AG10803 (cell line): ENCODE data around the gene TBX1.

Source experiments
- DNase-seq: peaks from one replicate; pipeline ENCODE4 v3.0.0; 2010; ENCODE audit warnings: low read depth
- H3K4me3 ChIP-seq: 2 replicates; pipeline ENCODE4 v1.5.1; 2011; ENCODE audit warnings: mild to moderate bottlenecking, low read length, control low read depth
- CTCF ChIP-seq: conservative IDR thresholded peaks from 2 replicates; pipeline ENCODE4 v1.5.1; 2011; ENCODE audit warnings: mild to moderate bottlenecking, low read length, control low read depth, inconsistent platforms

The TBX1 gene

GRCh38 chr22:19716041-19716828 lies 44.3 kb upstream of the TBX1 start:
- no peak for TF ChIP-seq CTCF
- no peak overlapping the region for H3K4me3 ChIP-seq
- DNase-seq: no peak

GRCh38 chr22:19716829-19717105 lies 43.8 kb upstream of the TBX1 start:
- no peak for TF ChIP-seq CTCF
- H3K4me3 ChIP-seq: no peak overlapping the region
- DNase-seq: no peak

GRCh38 chr22:19717181-19717580 lies 43.4 kb upstream of the TBX1 start:
- H3K4me3 ChIP-seq: no peak overlapping the region
- DNase-seq: no peak
- TF ChIP-seq CTCF: no peak

DNA sequence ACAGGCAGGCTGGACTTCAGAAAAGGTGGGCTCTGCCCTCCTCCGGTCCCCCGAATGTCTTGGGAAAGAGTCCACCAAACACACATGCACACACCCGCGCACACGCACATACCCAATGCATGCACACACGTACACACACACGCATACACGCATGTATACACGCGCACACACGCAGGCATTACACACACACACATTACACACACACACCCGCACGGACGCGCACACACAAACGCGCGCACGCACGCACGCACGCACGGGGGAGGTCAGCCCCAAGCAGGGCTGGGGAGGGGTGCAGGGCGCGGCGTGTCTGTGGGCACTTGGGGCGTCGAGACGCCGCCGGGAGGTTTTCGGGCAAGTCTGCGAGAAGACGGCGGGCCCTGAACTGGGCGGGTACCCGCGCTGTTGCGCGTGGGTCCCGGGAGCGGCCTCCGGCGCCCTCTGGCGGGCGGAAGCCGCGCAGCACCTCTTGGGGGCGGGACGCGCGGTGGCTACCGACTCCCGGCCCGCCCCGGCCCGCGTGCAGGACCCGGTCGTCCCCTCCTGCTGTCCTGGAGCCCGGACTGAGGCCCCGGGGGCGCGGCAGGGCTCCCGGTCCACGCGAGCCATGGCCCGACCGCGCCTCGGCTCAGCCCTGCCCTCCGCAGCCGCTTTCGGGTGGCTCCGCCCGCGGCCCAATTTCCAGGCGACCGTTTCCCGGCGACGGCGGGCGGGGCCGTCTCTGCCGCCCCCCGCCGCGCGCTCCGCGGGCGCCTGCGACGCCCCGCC lies 42.7 kb upstream of the TBX1 start:
- peak overlapping the region; percentile 70 for H3K4me3 ChIP-seq
- peak; percentile 54 for TF ChIP-seq CTCF
- DNase-seq: peak; percentile 60

DNA sequence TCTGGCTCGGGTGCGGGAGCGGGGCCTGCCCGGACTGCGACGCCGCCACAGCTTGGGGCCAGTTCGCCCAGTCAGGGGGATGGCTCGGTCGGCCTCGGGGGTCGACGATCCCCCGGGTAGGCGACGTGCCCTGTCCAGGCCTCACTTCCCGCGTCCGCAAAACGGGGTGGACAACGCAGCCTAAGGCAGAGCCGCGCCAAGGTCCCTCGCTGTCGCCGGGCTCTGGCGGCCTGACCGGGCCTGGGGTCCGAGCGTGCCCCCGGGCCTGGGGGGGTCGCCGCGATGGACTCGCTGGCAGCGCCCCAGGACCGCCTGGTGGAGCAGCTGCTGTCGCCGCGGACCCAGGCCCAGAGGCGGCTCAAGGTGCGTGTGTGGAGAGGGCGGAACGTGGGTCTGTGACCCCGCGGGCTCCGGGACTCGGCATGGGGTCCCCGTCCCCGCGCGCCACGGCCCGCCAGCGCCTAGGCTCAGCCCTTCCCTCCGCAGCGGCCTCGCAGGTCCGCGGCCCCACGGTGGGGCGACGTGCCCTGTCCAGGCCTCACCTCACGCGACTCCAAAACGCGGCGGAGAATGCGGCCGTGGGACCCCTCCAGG lies 42.0 kb upstream of the TBX1 start:
- no peak for DNase-seq
- no peak for TF ChIP-seq CTCF
- peak overlapping the region; percentile 70 for H3K4me3 ChIP-seq

GRCh38 chr22:19719050-19719482 lies 41.5 kb upstream of the TBX1 start:
- no peak for DNase-seq
- no peak for TF ChIP-seq CTCF
- H3K4me3 ChIP-seq: peak overlapping the region; percentile 70
